Putamen (tissue), 1 donor: Measurements from ENCODE around the gene OR51B4.
"Not testable (repeated sequence)": the region's sequence is repeated elsewhere in the genome, so short reads cannot be mapped to it uniquely, and the experiment has no call there.

Source experiments
- DNase-seq: peaks from one replicate; pipeline ENCODE4 v3.0.0-alpha.2; 2016; ENCODE audit warnings: low spot score

The OR51B4 gene

GRCh38 chr11:5294342-5294995 lies 7.3 kb downstream of the OR51B4 start:
- not testable (repeated sequence) for DNase-seq

- DNase-seq, result no peak
Observed at GRCh38 chr11:5293028-5293427, 8.7 kb downstream of the OR51B4 start.

GRCh38 chr11:5291207-5291838 lies 10.4 kb downstream of the OR51B4 start:
- DNase-seq, result no peak

- no peak for DNase-seq
Observed at GRCh38 chr11:5290106-5290505, 11.6 kb downstream of the OR51B4 start.

- no peak for DNase-seq
Observed at GRCh38 chr11:5289696-5290095, 12.1 kb downstream of the OR51B4 start.

- DNase-seq, result no peak
Observed at GRCh38 chr11:5288906-5289550, 12.7 kb downstream of the OR51B4 start.

GRCh38 chr11:5288108-5288905 lies 13.4 kb downstream of the OR51B4 start:
- DNase-seq, result no peak

GRCh38 chr11:5286901-5287300 lies 14.8 kb downstream of the OR51B4 start:
- DNase-seq, result no peak

GRCh38 chr11:5286351-5286750 lies 15.4 kb downstream of the OR51B4 start:
- DNase-seq, result no peak

GRCh38 chr11:5285703-5286340 lies 15.9 kb downstream of the OR51B4 start:
- DNase-seq, result no peak

GRCh38 chr11:5284637-5285036 lies 17.1 kb downstream of the OR51B4 start:
- DNase-seq, result no peak

- no peak for DNase-seq
Observed at GRCh38 chr11:5283882-5284281, 17.9 kb downstream of the OR51B4 start.

- DNase-seq, result no peak
Observed at GRCh38 chr11:5283086-5283485, 18.7 kb downstream of the OR51B4 start.

GRCh38 chr11:5282628-5283027 lies 19.1 kb downstream of the OR51B4 start:
- DNase-seq, result no peak

- no peak for DNase-seq
Observed at GRCh38 chr11:5281596-5281995, 20.1 kb downstream of the OR51B4 start.

- DNase-seq, result no peak
Observed at GRCh38 chr11:5280582-5281102, 21.1 kb downstream of the OR51B4 start.

- no peak for DNase-seq
Observed at GRCh38 chr11:5279471-5280090, 22.2 kb downstream of the OR51B4 start.

- no peak for DNase-seq
Observed at GRCh38 chr11:5277807-5278382, 23.9 kb downstream of the OR51B4 start.

- no peak for DNase-seq
Observed at GRCh38 chr11:5276697-5277096, 25.0 kb downstream of the OR51B4 start.

- no peak for DNase-seq
Observed at GRCh38 chr11:5275369-5276110, 26.2 kb downstream of the OR51B4 start.
